DLD1 (cell line): ENCODE data around the gene FILIP1L.
"Not testable (repeated sequence)": the region's sequence is repeated elsewhere in the genome, so short reads cannot be mapped to it uniquely, and the experiment has no call there.

ENCODE experiments used
- in situ Hi-C: cut with HindIII; loops from 2 replicates; pipeline ENCODE4 v1.10.0; 2017; ENCODE audit warnings: low sequenced_read_pairs

The FILIP1L gene

GRCh38 chr3:100100425-100100824, 13.9 kb downstream of the FILIP1L start:
- in situ Hi-C loops: no loop called here

- in situ Hi-C loops: no loop called here
Observed at GRCh38 chr3:100099621-100100020, 14.7 kb downstream of the FILIP1L start.

- in situ Hi-C loops: no loop called here
Observed at GRCh38 chr3:100098784-100099070, 15.6 kb downstream of the FILIP1L start.

GRCh38 chr3:100097919-100098783, 16.1 kb downstream of the FILIP1L start:
- in situ Hi-C loops: no loop called here

GRCh38 chr3:100096866-100097265, 17.4 kb downstream of the FILIP1L start:
- in situ Hi-C loops: no loop called here

- in situ Hi-C loops: not testable (repeated sequence)
Observed at GRCh38 chr3:100096286-100096685, 18.0 kb downstream of the FILIP1L start.

GRCh38 chr3:100093831-100094230, 20.5 kb downstream of the FILIP1L start:
- in situ Hi-C loops: no loop called here

GRCh38 chr3:100090669-100091005, 23.7 kb downstream of the FILIP1L start:
- in situ Hi-C loops: no loop called here

GRCh38 chr3:100089812-100090668, 24.3 kb downstream of the FILIP1L start:
- in situ Hi-C loops: no loop called here

- in situ Hi-C loops: no loop called here
Observed at GRCh38 chr3:100088735-100089368, 25.4 kb downstream of the FILIP1L start.

GRCh38 chr3:100087198-100087597, 27.1 kb downstream of the FILIP1L start:
- in situ Hi-C loops: no loop called here

- in situ Hi-C loops: no loop called here
Observed at GRCh38 chr3:100086401-100086800, 27.9 kb downstream of the FILIP1L start.

GRCh38 chr3:100084100-100084806, 30.0 kb downstream of the FILIP1L start:
- in situ Hi-C loops: no loop called here

- in situ Hi-C loops: no loop called here
Observed at GRCh38 chr3:100083209-100083608, 31.1 kb downstream of the FILIP1L start.

GRCh38 chr3:100082714-100083113, 31.6 kb downstream of the FILIP1L start:
- in situ Hi-C loops: no loop called here

- in situ Hi-C loops: no loop called here
Observed at GRCh38 chr3:100081986-100082692, 32.2 kb downstream of the FILIP1L start.

- in situ Hi-C loops: no loop called here
Observed at GRCh38 chr3:100081311-100081710, 33.0 kb downstream of the FILIP1L start.

- in situ Hi-C loops: no loop called here
Observed at GRCh38 chr3:100080573-100080972, 33.7 kb downstream of the FILIP1L start.

GRCh38 chr3:100079328-100079727, 35.0 kb downstream of the FILIP1L start:
- in situ Hi-C loops: no loop called here

GRCh38 chr3:100076731-100077529, 37.4 kb downstream of the FILIP1L start:
- in situ Hi-C loops: no loop called here
